ENCODE results near the gene ZNF816. TPM values are rescaled to one million over a fixed set of nuclear protein-coding genes. Genes with fewer than 3 reads are reported as not detected.

Gene ZNF816
- total RNA-seq, 1 experiment from 2014 or later, result 8.9 TPM

DNA sequence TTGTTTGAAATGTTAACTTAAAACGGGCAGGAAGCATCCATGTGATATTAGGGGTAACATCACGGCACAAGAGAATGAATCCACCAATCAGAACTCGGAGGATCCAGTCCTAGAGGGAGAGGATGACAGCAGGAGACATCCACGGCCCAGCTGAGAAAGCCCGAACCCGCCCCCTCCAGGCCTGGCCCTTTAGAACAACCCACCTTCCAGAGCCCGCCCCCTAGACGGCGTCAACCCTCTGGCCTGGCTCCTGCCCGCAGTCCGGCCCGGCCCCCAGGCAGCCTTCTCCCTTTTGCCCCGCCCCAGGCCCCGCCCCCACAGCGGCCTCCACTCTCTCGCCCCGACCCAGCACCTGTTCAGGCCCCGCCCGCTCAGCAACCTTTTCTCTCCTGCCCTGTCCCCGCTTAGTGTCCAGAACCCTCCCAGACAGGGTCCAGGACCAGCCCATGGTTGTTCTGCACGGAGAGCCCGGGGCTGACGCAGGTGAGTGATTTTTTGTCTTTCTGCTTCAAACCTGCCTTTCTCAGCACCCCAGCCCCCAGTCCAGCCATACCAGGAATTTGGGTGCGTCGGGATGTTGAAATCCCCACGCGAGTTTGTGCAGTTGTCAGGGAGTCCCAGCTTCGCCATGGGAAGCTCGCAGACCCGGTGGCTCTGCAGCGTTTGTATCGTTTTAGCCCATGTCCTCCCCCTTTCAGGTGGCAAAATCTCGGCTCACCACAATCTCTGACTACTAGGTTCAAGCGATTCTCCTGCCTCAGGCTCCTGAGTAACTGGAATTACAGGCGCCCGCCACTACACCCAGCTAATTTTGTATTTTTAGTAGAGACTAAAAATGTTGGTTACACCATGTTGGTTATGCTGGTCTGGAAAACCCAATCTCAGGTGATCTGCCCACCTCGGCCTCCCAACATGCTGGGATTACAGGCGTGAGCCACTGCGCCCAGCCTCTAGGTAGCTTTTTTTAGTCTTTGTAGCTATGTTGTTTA lies 16.1 kb downstream of the ZNF816 start:
- Histone ChIP-seq H3K27ac (ENCODE audit: low read depth, low read length) (no peak overlapping the region), H3K4me1 (ENCODE audit: control insufficient read depth in 1 of 2, insufficient read depth in 2 of 2, low read length in 2 of 2) (peaks cover 2 to 8% of the 10 kb centered on the region in 2 experiments; a peak in 2 of 4 replicates), H3K9me2 (ENCODE audit: insufficient read depth) (no peaks in the 10 kb centered on the region), H3K9me3 (ENCODE audit: control insufficient read depth in 1 of 2, insufficient read depth in 1 of 2, low read depth in 1 of 2, low read length in 2 of 2) (peaks cover 18 to 26% of the 10 kb centered on the region in 2 experiments; a peak in 2 of 4 replicates), H3K27me3 (ENCODE audit: insufficient read depth, low read length) (no peaks in the 10 kb centered on the region), H3K4me3 (replicated peaks in 1 of 2; ENCODE audit: low read depth in 1 of 2, low read length in 2 of 2) (no peak overlapping the region), H2AFZ (ENCODE audit: low read depth, low read length, poor library complexity, severe bottlenecking) (no peak overlapping the region), H4K20me1 (ENCODE audit: insufficient read depth) (no peaks in the 10 kb centered on the region), H3K79me2 (ENCODE audit: insufficient read depth, low read length) (no peaks in the 10 kb centered on the region), H3K36me3 (ENCODE audit: control insufficient read depth in 1 of 2, insufficient read depth in 2 of 2, low read length in 2 of 2) (peaks cover 3 to 16% of the 10 kb centered on the region in 2 experiments; a peak in 3 of 4 replicates), H3K4me2 (ENCODE audit: low read length) (no peak overlapping the region), H3K9ac (ENCODE audit: low read length) (no peak overlapping the region)
- ChIA-PET RAD21 (ENCODE audit: low non-redundant PET in 1 of 2, low total read pairs in 2 of 2, uncharacterized antibody in 2 of 2, unreplicated experiment in 2 of 2) (no interaction called here), POLR2A (no interaction called here), CTCF (no interaction called here)
- no TSS peak for BruUV-seq (replicated peaks)
- DNase-seq (ENCODE audit: low read depth, low spot score) (no peak), ATAC-seq (no peak)
- TF ChIP-seq SIN3A (IDR thresholded peaks at IDR 0.05; ENCODE audit: low read depth), result no peak
- no peak for TF ChIP-seq FOSL1 (IDR thresholded peaks at IDR 0.05; ENCODE audit: low read depth)
- no peak for TF ChIP-seq RAD21 (IDR thresholded peaks at IDR 0.05; ENCODE audit: low read depth)
- no peak for TF ChIP-seq SRF (IDR thresholded peaks at IDR 0.05; ENCODE audit: low read depth)
- TF ChIP-seq, protein P1, sequence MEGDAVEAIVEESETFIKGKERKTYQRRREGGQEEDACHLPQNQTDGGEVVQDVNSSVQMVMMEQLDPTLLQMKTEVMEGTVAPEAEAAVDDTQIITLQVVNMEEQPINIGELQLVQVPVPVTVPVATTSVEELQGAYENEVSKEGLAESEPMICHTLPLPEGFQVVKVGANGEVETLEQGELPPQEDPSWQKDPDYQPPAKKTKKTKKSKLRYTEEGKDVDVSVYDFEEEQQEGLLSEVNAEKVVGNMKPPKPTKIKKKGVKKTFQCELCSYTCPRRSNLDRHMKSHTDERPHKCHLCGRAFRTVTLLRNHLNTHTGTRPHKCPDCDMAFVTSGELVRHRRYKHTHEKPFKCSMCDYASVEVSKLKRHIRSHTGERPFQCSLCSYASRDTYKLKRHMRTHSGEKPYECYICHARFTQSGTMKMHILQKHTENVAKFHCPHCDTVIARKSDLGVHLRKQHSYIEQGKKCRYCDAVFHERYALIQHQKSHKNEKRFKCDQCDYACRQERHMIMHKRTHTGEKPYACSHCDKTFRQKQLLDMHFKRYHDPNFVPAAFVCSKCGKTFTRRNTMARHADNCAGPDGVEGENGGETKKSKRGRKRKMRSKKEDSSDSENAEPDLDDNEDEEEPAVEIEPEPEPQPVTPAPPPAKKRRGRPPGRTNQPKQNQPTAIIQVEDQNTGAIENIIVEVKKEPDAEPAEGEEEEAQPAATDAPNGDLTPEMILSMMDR (IDR thresholded peaks at IDR 0.05 in 2 of 3, conservative IDR thresholded peaks at IDR 0.05 in 1 of 3; ENCODE audit: borderline replicate concordance in 1 of 3, insufficient read depth in 1 of 3, low read depth in 2 of 3, low read length in 2 of 3), result no peak
- TF ChIP-seq, protein P2, sequence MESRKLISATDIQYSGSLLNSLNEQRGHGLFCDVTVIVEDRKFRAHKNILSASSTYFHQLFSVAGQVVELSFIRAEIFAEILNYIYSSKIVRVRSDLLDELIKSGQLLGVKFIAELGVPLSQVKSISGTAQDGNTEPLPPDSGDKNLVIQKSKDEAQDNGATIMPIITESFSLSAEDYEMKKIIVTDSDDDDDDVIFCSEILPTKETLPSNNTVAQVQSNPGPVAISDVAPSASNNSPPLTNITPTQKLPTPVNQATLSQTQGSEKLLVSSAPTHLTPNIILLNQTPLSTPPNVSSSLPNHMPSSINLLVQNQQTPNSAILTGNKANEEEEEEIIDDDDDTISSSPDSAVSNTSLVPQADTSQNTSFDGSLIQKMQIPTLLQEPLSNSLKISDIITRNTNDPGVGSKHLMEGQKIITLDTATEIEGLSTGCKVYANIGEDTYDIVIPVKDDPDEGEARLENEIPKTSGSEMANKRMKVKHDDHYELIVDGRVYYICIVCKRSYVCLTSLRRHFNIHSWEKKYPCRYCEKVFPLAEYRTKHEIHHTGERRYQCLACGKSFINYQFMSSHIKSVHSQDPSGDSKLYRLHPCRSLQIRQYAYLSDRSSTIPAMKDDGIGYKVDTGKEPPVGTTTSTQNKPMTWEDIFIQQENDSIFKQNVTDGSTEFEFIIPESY (IDR thresholded peaks at IDR 0.05; ENCODE audit: extremely low read depth, insufficient replicate concordance, low read length), result no peak
- TF ChIP-seq TCF7L2 (IDR thresholded peaks at IDR 0.05; ENCODE audit: borderline replicate concordance, extremely low read depth, insufficient read depth, insufficient read length), result no peak
- TF ChIP-seq JUND (IDR thresholded peaks at IDR 0.05), result no peak
- no peak for TF ChIP-seq CEBPB (IDR thresholded peaks at IDR 0.05; ENCODE audit: low read depth)
- TF ChIP-seq, protein P3, sequence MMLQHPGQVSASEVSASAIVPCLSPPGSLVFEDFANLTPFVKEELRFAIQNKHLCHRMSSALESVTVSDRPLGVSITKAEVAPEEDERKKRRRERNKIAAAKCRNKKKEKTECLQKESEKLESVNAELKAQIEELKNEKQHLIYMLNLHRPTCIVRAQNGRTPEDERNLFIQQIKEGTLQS (IDR thresholded peaks at IDR 0.05), result no peak
- no peak for TF ChIP-seq ZFX (IDR thresholded peaks at IDR 0.05)
- no peak for TF ChIP-seq ZNF274 (IDR thresholded peaks at IDR 0.05; ENCODE audit: low read depth, low read length)
- TF ChIP-seq, protein P4, sequence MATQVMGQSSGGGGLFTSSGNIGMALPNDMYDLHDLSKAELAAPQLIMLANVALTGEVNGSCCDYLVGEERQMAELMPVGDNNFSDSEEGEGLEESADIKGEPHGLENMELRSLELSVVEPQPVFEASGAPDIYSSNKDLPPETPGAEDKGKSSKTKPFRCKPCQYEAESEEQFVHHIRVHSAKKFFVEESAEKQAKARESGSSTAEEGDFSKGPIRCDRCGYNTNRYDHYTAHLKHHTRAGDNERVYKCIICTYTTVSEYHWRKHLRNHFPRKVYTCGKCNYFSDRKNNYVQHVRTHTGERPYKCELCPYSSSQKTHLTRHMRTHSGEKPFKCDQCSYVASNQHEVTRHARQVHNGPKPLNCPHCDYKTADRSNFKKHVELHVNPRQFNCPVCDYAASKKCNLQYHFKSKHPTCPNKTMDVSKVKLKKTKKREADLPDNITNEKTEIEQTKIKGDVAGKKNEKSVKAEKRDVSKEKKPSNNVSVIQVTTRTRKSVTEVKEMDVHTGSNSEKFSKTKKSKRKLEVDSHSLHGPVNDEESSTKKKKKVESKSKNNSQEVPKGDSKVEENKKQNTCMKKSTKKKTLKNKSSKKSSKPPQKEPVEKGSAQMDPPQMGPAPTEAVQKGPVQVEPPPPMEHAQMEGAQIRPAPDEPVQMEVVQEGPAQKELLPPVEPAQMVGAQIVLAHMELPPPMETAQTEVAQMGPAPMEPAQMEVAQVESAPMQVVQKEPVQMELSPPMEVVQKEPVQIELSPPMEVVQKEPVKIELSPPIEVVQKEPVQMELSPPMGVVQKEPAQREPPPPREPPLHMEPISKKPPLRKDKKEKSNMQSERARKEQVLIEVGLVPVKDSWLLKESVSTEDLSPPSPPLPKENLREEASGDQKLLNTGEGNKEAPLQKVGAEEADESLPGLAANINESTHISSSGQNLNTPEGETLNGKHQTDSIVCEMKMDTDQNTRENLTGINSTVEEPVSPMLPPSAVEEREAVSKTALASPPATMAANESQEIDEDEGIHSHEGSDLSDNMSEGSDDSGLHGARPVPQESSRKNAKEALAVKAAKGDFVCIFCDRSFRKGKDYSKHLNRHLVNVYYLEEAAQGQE (IDR thresholded peaks at IDR 0.05; ENCODE audit: low read depth), result no peak
- TF ChIP-seq EZH2 (IDR thresholded peaks at IDR 0.05), result no peak
- intact Hi-C loops (cut with micrococcal nuclease), result no loop called here

Data from HCT116 (cell line).